ENCODE measurements around the gene MLLT3.

Gene MLLT3

GRCh38 chr9:20500101-20500500, 122.2 kb downstream of the MLLT3 start:
- Histone ChIP-seq H3K79me2 (ENCODE audit: low read length) (no peaks in the 10 kb centered on the region), H3K4me2 (ENCODE audit: low read length) (no peak overlapping the region), H3K9me3 (ENCODE audit: insufficient read depth, low read length) (no peaks in the 10 kb centered on the region), H4K20me1 (ENCODE audit: insufficient read depth, low read length) (no peaks in the 10 kb centered on the region), H3K36me3 (replicated peaks; ENCODE audit: low read depth, low read length) (no peaks in the 10 kb centered on the region), H3K27me3 (ENCODE audit: low read depth, low read length) (no peaks in the 10 kb centered on the region), H3K4me1 (ENCODE audit: low read length) (no peaks in the 10 kb centered on the region), H3K27ac (ENCODE audit: low read length) (no peak overlapping the region), H3K4me3 (ENCODE audit: low read length) (no peak overlapping the region), H2AFZ (ENCODE audit: low read depth, low read length) (no peak overlapping the region), H3K9ac (ENCODE audit: low read length) (no peak overlapping the region)
- no peak for TF ChIP-seq EZH2phosphoT487 (IDR thresholded peaks at IDR 0.05; ENCODE audit: low read depth)
- TF ChIP-seq, protein P1, sequence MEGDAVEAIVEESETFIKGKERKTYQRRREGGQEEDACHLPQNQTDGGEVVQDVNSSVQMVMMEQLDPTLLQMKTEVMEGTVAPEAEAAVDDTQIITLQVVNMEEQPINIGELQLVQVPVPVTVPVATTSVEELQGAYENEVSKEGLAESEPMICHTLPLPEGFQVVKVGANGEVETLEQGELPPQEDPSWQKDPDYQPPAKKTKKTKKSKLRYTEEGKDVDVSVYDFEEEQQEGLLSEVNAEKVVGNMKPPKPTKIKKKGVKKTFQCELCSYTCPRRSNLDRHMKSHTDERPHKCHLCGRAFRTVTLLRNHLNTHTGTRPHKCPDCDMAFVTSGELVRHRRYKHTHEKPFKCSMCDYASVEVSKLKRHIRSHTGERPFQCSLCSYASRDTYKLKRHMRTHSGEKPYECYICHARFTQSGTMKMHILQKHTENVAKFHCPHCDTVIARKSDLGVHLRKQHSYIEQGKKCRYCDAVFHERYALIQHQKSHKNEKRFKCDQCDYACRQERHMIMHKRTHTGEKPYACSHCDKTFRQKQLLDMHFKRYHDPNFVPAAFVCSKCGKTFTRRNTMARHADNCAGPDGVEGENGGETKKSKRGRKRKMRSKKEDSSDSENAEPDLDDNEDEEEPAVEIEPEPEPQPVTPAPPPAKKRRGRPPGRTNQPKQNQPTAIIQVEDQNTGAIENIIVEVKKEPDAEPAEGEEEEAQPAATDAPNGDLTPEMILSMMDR (IDR thresholded peaks at IDR 0.05; ENCODE audit: low read depth, low read length) = no peak

- H3K9ac ChIP-seq (ENCODE audit: low read length) = no peak overlapping the region
These were observed 123.3 kb downstream of the MLLT3 start for GRCh38 chr9:20499013-20499412.

DNA sequence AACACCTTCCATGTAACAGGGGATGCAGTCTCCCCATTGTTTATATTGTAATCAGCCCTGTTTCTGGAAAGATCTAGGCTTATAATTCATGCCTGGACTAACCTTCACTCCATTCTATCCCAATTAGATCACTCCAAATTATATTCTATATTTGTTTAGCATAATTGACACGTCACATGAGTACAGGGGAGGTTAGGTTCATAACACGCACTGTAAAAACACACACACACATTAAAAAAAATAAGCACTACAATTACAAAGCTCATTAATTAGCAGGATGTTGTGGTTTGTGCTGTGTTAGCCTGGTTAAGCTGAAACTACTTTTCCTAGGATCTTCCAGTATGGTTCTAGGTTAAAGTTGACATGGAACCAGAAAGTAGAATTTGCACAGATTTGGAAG, 126.0 kb downstream of the MLLT3 start:
- no peaks in the 10 kb centered on the region for H4K20me1 ChIP-seq (ENCODE audit: insufficient read depth, low read length)
- H3K9me3 ChIP-seq (ENCODE audit: insufficient read depth, low read length) = no peaks in the 10 kb centered on the region
- H3K4me2 ChIP-seq (ENCODE audit: low read length) = no peak overlapping the region
- H3K79me2 ChIP-seq (ENCODE audit: low read length) = no peaks in the 10 kb centered on the region
- no peaks in the 10 kb centered on the region for H3K4me1 ChIP-seq (ENCODE audit: low read length)
- H3K36me3 ChIP-seq (replicated peaks; ENCODE audit: low read depth, low read length) = no peaks in the 10 kb centered on the region
- H3K9ac ChIP-seq (ENCODE audit: low read length) = no peak overlapping the region
- no peak overlapping the region for H2AFZ ChIP-seq (ENCODE audit: low read depth, low read length)
- no peaks in the 10 kb centered on the region for H3K27me3 ChIP-seq (ENCODE audit: low read depth, low read length)
- TF ChIP-seq, protein P1 (IDR thresholded peaks at IDR 0.05; ENCODE audit: low read depth, low read length) = no peak
- no peak overlapping the region for H3K27ac ChIP-seq (ENCODE audit: low read length)
- H3K4me3 ChIP-seq (ENCODE audit: low read length) = no peak overlapping the region

More at GRCh38 chr9:20499013-20499412, 123.3 kb downstream of the MLLT3 start:
- Histone ChIP-seq H3K4me1 (ENCODE audit: low read length) (no peaks in the 10 kb centered on the region), H3K79me2 (ENCODE audit: low read length) (no peaks in the 10 kb centered on the region), H3K9me3 (ENCODE audit: insufficient read depth, low read length) (no peaks in the 10 kb centered on the region), H3K27me3 (ENCODE audit: low read depth, low read length) (no peaks in the 10 kb centered on the region), H3K36me3 (replicated peaks; ENCODE audit: low read depth, low read length) (no peaks in the 10 kb centered on the region), H2AFZ (ENCODE audit: low read depth, low read length) (no peak overlapping the region), H3K27ac (ENCODE audit: low read length) (no peak overlapping the region), H3K4me3 (ENCODE audit: low read length) (no peak overlapping the region), H4K20me1 (ENCODE audit: insufficient read depth, low read length) (no peaks in the 10 kb centered on the region), H3K4me2 (ENCODE audit: low read length) (no peak overlapping the region)
- no peak for TF ChIP-seq EZH2phosphoT487 (IDR thresholded peaks at IDR 0.05; ENCODE audit: low read depth)
- TF ChIP-seq, protein P1 (IDR thresholded peaks at IDR 0.05; ENCODE audit: low read depth, low read length) = no peak

DNA sequence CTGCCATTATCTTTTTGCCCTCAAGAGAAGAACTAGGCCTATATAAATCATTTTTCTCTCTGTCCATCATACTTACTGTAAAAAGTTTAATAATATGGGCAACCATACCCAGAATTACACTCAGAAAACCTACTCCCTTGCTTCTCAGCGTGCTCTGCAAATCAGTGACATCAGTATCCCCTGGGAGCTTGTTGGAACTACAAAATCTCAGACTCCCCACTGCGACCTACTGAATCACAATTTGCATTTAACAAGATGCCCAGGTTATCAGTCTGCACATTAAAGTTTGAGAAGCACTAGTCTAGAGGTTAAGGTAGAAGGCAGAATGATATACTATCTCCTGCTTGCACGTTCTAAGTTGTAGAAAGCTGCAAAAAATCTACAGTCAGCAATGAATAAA, 127.2 kb downstream of the MLLT3 start:
- Histone ChIP-seq H3K4me3 (ENCODE audit: low read length) (no peak overlapping the region), H3K9me3 (ENCODE audit: insufficient read depth, low read length) (no peaks in the 10 kb centered on the region), H3K27ac (ENCODE audit: low read length) (no peak overlapping the region), H2AFZ (ENCODE audit: low read depth, low read length) (no peak overlapping the region), H3K27me3 (ENCODE audit: low read depth, low read length) (no peaks in the 10 kb centered on the region), H3K79me2 (ENCODE audit: low read length) (no peaks in the 10 kb centered on the region), H3K4me2 (ENCODE audit: low read length) (no peak overlapping the region), H3K36me3 (replicated peaks; ENCODE audit: low read depth, low read length) (no peaks in the 10 kb centered on the region), H3K9ac (ENCODE audit: low read length) (no peak overlapping the region), H3K4me1 (ENCODE audit: low read length) (peaks cover 11% of the 10 kb centered on the region), H4K20me1 (ENCODE audit: insufficient read depth, low read length) (no peaks in the 10 kb centered on the region; the same call in 1 of the 2 replicates)
- TF ChIP-seq, protein P1 (IDR thresholded peaks at IDR 0.05; ENCODE audit: low read depth, low read length) = no peak
- no peak for TF ChIP-seq EZH2phosphoT487 (IDR thresholded peaks at IDR 0.05; ENCODE audit: low read depth)

All from OCI-LY3 (cell line).